Measurements from ENCODE around the gene UBC.

The UBC gene

GRCh38 chr12:124883263-124884130 lies 31.0 kb downstream of the UBC start:
- no peak for DNase-seq

DNA sequence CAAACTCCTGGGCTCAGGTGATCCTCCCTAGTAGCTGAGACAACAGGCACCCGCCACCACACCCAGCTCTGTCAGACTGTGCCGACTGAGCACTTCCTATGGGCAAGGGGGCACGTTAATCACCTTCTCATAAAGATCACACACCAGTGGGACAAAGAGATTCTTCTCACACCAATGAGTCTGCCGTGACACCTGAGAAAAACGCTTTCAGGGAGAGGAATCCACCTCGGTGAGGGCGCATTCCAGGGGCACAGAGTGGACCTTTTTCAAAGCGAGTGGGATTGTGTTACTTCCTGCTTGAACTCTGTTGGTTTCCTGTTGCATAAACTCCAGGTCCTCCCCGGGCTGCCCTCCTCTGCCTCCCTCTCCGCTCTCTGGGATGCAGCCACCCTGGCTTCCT lies 33.3 kb downstream of the UBC start:
- DNase-seq: peak in 1 of 2 donors; percentile 32

GRCh38 chr12:124880335-124880734 lies 34.1 kb downstream of the UBC start:
- DNase-seq: peak in 1 of 2 donors; percentile 28

DNA sequence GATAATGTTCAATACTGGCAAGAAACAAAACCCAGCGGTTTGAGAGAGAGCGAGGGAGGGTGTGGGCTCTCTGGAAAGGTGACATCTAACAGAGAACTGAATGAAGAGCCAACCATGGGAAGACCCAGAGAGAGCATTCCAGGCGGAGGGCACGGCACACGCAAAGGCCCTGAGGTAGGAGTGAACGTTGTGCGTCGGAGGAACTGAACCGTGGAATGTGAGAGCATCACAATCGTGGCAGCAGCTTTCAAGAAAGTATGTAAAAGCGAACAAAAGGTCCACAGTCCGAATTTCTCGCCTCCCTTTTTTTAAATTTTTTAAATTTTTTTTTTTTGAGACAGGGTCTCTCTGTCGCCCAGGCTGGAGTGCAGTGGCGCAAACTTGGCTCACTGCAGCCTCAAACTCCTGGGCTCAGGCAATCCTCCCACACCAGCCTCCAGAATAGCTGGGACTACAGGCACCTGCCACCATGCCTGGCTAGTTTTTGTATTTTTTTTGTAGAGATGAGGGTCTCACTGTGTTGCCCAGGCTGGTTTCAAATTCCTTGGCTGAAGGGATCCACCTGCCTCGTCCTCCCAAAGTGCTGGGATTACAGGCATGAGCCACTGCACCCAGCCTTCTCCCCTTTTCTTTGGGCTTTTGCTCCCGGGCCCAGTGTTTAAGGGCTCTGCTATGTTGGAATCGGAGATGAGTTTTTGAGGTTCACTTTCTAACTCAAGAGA lies 35.5 kb downstream of the UBC start:
- DNase-seq: no peak

GRCh38 chr12:124877423-124877822 lies 37.0 kb downstream of the UBC start:
- no peak for DNase-seq

- no peak for DNase-seq
These were observed 38.3 kb downstream of the UBC start for GRCh38 chr12:124876171-124876570.

- no peak for DNase-seq
These were observed 38.7 kb downstream of the UBC start for GRCh38 chr12:124875803-124876132.

DNA sequence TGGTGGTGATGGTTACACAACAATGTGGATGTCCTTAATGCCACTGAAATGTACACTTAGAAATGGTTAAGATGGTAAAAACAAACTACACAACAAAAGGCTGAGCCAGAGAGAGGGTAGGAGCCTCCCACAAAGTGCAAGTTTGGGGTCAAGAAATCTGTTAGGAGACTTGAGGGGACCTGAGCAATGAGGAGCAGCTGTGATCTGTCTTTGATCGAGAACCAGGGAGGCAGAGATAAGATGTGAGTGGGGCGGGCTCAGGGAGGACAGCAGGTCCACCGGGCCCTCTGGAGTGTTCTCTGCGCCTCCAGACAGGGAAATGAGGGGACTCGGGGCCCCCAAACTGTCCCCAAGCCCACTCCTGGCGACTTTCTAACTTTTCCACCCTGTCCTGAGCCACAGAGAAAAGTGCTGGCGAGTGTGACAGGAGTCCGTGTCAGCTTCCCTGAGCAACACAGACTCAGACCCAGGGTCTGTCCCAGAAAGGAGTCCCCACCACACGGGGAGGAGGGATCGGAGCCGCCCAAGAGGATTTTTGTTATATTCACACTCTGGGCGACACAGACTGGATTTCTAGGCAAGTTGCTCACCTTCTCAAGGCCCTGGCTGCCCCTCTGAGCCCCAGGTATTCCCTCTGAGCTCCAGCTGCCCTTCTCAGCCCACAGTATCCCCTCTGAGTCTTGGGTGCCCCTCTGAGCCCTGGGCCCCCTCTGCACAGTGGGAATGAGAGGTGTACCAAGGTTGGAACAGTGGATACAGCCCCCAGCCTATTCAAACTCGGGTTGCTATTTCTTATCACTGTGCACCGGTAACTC lies 39.3 kb downstream of the UBC start:
- DNase-seq: no peak

DNA sequence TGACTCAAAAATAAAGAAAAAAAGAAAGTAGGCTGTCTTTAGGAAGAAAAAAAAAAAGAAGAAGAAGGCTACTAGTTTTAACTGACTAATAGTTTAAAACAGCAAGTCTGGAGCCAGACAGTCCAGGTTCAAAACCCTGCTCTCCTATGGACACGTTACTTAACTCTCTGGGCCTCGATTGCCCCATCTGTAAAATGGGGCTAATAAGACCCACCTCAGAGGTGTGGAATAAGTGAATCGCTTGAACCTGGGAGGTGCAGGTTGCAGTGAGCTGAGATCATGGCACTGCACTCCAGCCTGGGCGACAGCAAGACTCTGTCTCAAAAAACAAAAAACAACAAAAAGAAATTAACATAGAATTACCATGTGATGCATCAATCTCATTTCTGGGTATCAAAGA lies 40.3 kb downstream of the UBC start:
- no peak for DNase-seq

DNA sequence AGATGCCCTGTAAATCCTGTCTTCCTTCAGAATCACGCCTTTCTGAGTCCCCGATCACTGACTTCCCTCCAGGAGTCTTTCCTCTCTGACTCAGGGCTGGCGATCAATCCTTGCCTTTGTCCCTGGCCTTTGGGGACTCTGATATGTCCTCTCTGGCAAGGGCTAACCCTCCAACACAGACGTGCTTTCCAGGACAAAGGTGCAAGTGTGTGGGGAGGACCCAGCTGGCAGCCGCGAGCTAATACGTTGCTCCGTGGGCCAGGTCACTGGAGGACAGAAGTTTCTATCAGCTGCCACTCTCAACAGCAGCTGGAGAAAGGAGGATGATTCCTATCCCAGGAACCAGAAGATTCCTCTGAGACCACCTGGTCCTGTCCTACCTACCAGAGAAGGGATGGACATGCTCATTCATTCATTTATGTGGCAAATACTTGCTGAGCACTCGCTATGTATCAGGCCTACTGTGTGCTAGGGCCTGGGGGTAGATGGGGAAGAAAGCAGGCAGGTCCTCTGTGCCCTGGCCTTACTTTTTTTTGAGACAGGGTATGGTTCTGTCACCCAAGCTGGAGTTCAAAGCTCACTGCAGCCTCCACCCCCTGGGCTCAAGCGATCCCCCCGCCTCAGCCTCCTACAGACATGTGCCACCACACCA lies 42.3 kb downstream of the UBC start:
- no peak for DNase-seq

DNA sequence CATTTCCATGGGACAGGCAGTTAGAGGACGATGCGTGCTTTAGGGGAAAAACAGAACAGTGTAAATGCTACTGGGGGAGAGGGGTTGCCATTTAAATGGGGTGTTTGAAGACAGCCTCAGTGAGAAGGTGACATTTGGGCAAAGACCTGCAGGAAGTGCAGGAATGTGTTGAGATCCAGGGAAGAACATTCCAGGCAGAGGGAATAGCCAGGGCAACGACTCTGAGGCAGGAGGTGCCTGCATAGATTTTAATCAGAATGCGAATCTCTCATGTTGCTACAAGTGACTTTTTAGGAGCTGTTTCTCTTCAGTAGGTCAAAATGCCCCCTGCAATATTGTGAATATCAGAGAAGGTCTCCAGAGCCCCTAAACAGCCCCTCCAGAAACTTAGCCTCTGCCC lies 43.2 kb downstream of the UBC start:
- no peak for DNase-seq

DNA sequence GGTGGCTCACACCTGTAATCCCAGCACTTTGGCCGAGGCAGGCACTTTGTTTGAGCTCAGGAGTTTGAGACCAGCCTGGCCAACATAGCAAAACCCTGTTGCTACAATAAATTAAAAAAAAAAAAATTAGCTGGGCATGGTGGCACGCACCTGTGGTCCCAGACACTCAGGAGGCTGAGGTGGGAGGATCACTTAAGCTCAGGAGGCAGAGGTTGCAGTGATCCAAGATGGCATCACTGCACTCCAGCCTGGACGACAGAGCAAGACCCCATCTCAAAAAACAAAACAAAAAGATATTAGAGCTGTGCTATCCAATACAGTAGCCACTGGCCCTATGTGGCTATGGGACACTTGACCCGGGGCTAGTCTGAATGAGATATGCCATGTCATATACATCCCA lies 43.9 kb downstream of the UBC start:
- DNase-seq: no peak

- DNase-seq: peak; percentile 70 to 71
These were observed 45.3 kb downstream of the UBC start for GRCh38 chr12:124869059-124869665.

DNA sequence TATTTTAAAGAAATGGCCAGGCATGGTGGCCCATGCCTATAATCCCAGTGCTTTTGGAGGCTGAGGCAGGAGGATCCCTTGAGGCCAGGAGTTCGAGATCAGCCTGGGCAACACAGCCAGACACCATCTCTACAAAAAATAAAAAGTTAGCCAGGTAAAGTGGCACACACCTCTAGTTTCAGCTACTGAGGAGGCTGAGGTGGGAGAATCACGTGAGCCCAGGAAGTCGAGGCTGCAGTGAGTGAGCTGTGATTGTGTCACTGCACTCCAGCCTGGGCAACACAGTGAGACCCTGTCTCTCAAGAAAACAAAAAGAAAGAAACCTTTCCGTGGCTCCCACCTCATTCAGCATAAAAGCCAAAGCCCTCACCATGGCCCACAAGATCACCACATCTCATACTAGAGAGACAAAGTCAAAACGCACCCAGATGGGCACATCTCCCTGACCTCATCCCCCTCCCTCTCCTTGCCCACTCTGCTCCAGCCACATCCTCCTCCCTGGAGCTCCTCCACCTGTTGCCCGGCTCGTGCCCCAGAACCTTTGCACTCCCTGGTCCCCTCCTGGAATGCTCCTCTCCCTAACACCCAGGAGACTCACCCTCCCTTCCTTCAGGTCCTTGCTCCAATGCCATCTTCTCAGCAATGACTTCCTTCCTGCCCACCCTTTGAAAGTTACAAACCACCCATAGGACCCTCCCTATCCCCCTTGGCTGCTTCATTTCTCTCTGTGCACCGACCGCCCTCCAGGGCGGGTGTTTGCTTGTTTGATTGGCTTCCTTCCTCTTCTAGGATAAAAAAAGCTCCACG lies 46.0 kb downstream of the UBC start:
- no peak for DNase-seq

- no peak for DNase-seq
These were observed 47.0 kb downstream of the UBC start for GRCh38 chr12:124867401-124867930.

- no peak for DNase-seq
These were observed 47.5 kb downstream of the UBC start for GRCh38 chr12:124866883-124867400.

- no peak for DNase-seq
These were observed 48.1 kb downstream of the UBC start for GRCh38 chr12:124866195-124866882.

DNA sequence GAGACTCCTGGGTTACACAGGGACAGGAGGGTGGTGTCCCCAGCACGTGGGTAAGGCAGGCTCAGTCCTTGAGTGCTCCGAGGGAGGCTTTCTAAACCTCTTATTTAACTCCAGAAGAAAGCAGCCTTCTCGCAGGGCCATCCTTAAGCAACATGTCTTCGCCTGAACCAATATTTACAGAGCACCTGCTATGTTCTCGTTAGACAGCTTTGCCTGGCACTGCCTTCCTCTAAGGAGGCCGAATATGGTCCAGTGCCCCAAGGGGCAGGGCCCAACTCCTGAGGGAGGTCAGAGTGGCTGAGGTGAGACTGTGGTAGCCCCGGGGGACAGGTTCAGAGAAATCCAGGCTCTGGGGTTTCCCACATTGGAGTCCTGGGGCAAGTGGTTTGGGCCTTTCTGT lies 48.7 kb downstream of the UBC start:
- DNase-seq: no peak

DNA sequence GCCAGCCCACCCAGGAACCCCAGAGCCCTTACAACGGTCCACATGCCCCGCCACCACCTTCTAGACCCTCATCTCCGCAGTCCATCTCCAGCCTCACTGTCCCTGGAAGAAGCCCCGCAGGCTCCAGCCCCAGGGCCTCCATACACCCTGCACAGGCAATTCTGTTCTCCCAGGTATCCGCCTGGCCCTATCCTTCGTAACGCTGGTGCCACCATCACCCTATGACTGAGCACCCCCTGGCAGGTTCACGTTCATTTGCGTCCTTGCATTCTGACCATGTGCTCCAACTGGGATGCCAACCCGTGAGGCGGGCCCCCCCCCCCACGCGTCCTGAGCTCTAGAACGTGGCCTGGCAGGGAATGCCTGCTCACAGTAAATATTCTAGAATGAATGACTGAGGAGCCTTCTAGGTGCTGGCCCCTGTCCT lies 50.1 kb downstream of the UBC start:
- DNase-seq: no peak

Measured in inflammatory macrophage treated with lipopolysaccharide for 1 hour (primary cell).